GM21390 (cell line): ENCODE results near the gene SNRPD2.
"Not testable (repeated sequence)": the region's sequence is repeated elsewhere in the genome, so short reads cannot be mapped to it uniquely, and the experiment has no call there.

Experiments
- ATAC-seq: cut with Tn5 transposase; IDR thresholded peaks from one replicate; pipeline ENCODE4 v1.9.1; 2021; ENCODE audit not compliant: unreplicated experiment

The SNRPD2 gene

GRCh38 chr19:45691516-45692186 is at the start of gene SNRPD2:
SNRPD2 (minus strand) TSS chr19:45691953; CDS start chr19:45691888, 65 bp downstream.
- peak; percentile 48 for ATAC-seq

GRCh38 chr19:45739498-45740439 is 48.0 kb upstream of the SNRPD2 start:
- ATAC-seq, result no peak

GRCh38 chr19:45733160-45733810 is 41.5 kb upstream of the SNRPD2 start, which contains the start of gene MEIOSIN:
MEIOSIN (plus strand) TSS chr19:45733439; CDS start chr19:45735377, 1,938 bp downstream.
- ATAC-seq, result no peak

GRCh38 chr19:45730368-45731288 is 38.9 kb upstream of the SNRPD2 start, which contains the start of gene FBXO46:
FBXO46 (minus strand) TSS chr19:45730896; CDS start chr19:45713495, 17,401 bp downstream.
- peak; percentile 86 for ATAC-seq

- no peak for ATAC-seq
Observed at GRCh38 chr19:45729800-45730290, 38.1 kb upstream of the SNRPD2 start.

DNA sequence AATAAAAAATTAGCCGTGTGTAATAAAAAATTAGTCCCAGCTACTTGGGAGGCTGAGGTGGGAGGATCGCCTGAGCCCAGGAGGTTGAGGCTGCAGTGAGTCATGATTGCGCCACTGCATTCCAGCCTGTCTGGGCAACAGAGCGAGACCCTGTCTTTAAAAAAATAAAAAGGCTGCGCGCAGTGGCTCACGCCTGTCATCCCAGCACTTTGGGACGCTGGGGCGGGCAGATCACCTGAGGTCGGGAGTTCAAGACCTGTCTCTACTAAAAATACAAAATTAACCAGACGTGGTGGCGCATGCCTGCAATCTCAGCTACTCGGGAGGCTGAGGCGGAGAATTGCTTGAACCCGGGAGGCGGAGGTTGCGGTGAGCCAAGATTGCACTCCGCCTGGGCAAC is 36.9 kb upstream of the SNRPD2 start:
- not testable (repeated sequence) for ATAC-seq

GRCh38 chr19:45720065-45720464 is 28.3 kb upstream of the SNRPD2 start:
- ATAC-seq, result not testable (repeated sequence)

GRCh38 chr19:45717983-45718650 is 26.4 kb upstream of the SNRPD2 start:
- ATAC-seq, result no peak

- ATAC-seq, result peak; percentile 90
Observed at GRCh38 chr19:45717131-45717982, 25.6 kb upstream of the SNRPD2 start.

DNA sequence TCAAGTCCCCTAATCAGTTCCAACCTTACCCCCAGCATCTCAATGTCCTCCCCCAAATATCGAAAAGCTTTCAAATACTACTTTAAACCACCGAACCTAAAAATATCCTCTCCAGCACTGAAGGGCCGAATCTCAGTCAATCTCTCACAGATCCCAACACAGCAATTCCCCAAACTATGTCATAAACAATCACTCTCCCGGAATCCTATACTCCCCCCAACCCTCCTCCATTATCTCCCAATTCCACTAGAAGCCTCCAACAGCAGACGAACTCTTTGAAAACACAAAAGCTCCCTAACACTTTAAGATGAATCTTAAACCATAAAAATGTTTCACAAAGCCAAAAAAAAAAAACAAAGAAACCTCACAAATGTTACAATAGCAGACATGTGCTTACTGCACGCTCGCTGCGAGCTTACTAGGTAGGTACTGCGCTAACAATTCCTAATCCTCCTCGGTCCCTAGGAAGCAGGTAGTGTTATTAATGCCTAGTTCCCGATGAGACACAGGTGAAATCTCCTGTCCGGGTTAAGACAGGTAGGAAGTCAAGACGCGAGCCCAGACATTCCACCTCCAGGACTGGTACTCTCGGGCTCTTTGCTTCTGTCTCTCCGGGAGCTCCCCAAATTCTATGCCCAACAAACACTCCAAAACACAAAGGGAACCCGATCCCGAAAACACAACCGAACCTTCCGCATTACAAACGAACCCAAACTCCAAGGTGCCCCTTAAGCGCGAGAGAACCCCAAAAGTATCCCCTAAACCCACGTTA is 24.8 kb upstream of the SNRPD2 start:
- ATAC-seq, result no peak

GRCh38 chr19:45715139-45715538 is 23.4 kb upstream of the SNRPD2 start:
- ATAC-seq, result no peak

DNA sequence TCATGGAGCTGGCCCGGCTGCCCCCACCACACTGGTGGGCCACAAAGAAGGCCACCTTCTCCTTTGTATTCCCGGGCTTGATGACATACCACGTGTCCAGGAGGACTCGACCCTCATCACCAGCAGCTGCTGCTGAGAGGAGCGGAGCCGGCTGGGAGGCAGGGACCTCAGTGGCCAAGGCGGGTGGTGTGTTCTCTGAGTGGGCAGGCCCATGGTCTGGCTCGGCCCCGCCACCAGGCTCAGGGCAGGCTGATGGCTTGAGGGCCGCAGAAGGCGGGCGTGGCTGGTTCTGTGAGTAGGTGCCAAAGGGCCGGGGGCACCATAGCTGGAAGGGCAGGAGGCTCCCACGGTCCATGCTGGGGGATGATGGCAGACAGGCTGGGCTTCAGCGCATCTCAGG is 21.4 kb upstream of the SNRPD2 start:
- ATAC-seq, result no peak

DNA sequence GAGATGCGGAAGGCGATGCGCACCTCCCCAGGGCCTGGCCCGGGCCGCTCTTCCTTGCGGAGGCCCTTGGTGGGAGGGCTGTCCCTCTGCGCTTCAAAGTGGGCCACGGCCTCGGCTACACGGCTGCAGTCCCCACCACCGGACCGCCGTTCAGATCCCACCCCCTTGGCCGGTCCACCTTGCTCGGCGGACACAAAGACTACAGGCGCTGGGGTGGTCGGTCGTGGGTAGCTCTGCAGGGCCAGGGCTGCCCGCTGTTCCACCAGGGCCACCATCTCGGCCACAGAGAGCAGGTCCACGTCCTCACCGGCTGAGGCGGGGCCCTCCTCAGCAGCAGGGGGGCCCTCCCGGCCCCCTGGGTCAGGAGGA is 20.9 kb upstream of the SNRPD2 start:
- no peak for ATAC-seq

DNA sequence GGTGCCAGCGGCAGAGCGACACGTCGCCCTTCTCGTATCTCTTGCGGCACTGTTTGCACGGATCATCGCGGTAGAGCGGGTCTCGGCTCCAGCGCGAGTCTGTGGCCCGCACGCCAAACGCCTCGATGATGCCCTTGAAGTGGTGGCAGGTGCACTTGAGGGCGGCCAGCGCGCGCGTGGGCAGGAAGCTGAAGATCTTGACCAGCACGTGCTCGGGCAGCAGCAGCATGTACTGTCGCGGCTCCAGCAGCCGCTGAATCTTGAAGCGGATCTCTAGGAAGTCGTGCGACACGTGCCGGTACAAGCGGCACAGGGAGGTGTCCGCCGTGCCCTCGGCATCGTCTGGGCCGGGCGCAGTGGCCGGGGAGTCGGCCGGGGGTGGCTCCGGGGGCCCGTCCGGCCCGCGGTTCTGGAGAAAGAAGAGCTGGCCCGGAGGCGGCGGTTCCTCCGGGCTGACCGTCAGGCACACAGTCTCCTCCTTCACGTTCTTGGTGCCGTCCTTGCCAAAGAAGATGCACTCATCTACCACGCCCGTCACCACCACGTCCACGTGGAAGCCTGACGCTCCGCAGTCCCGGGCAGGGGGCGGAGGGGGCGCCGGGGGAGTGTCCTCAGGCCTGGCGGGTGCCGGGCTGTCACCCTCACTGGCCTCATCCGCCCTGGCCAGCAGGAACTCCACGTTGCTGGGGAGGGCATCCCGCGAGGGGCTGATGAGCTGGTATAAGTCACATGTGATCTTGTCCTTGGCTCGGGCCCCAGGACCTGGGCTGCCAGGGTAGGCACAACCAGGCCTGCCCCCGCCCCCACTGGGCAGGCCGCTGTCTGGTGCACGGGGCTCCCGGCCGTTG is 20.3 kb upstream of the SNRPD2 start:
- ATAC-seq, result no peak

GRCh38 chr19:45710356-45711130 is 18.8 kb upstream of the SNRPD2 start:
- ATAC-seq, result no peak

DNA sequence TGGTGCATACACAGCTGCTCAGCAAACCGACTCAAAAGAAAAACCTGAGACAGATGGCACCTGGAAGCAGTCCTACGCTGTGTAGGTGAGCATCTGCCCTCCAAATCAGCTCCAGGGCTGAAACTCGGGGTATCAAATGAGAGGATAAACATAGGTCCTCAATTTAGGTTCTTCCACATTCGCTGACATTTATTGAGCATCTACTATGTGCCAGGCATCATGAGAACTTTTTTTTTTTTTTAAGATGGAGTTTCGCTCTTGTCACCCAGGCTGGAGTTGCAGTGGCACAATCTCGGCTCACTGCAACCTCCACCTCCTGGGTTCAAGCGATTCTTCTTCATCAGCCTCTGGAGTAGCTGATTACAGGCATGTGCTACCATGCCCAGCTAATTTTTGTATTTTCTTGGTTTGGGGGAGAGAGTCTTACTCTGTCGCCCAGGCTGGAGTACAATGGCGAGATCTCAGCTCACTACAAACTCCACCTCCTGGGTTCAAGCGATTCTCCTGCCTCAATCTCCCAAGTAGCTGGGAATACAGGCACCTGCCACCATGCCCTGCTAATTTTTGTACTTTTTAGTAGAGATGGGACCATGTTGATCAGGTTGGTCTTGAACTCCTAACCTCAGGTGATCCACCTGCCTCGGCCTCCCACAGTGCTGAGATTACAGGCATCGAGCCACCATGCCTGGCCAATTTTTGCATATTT is 14.1 kb upstream of the SNRPD2 start:
- no peak for ATAC-seq
